ENCODE measurements around the gene ERLEC1.
"Not testable (repeated sequence)": the region's sequence is repeated elsewhere in the genome, so short reads cannot be mapped to it uniquely, and the experiment has no call there.

ERLEC1 gene

GRCh38 chr2:53826587-53827397 is 39.9 kb downstream of the ERLEC1 start:
- DNase-seq (ENCODE audit: low read depth in 1 of 2, low spot score in 1 of 2), result no peak
- in situ Hi-C loops (cut with HindIII; ENCODE audit: low pct_unique_long_range_greater_than_20kb, low sequenced_read_pairs), result no loop called here
- TF ChIP-seq JUND (IDR thresholded peaks at IDR 0.05; ENCODE audit: low read depth), result no peak

- in situ Hi-C loops (cut with HindIII; ENCODE audit: low pct_unique_long_range_greater_than_20kb, low sequenced_read_pairs), result no loop called here
- DNase-seq (ENCODE audit: low read depth in 1 of 2, low spot score in 1 of 2), result no peak
- no peak for TF ChIP-seq JUND (IDR thresholded peaks at IDR 0.05; ENCODE audit: low read depth)
These were observed 40.7 kb downstream of the ERLEC1 start for GRCh38 chr2:53827398-53828175.

GRCh38 chr2:53828331-53828730 is 41.5 kb downstream of the ERLEC1 start:
- in situ Hi-C loops (cut with HindIII; ENCODE audit: low pct_unique_long_range_greater_than_20kb, low sequenced_read_pairs), result no loop called here
- TF ChIP-seq JUND (IDR thresholded peaks at IDR 0.05; ENCODE audit: low read depth), result no peak
- no peak for DNase-seq (ENCODE audit: low read depth in 1 of 2, low spot score in 1 of 2)

DNA sequence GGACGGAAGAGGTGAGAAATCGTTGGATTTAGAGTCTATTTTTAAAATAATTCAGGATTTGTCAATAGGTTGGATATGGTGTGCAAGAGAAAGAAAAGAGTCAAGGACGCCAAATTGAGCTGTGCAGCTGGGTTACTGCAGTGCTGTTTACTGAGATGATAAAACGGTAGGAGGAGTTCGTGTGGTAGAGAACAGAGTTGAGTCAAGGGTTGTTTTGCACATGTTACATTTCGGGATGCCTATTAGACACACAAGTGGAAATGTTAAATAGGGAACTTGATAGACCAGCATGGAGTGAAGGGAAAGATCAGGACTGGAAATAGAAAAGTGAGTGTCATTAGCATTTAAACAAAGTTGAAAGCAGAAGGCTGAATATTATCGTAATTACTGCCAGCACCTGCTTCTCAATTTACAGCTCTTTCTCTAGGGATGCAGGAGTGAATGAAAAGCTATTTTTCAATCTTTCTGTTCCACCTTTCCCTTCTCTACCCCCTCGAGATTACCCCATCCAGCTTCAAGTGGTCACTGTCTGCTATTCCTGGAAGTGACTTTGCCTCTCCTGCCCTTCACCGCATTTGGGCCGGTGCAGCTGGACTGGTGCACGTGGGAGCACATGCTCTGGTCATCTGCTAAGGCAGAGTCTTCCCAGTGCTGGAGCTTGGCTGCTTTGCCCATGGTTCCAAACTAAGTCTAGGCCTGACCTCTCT is 42.6 kb downstream of the ERLEC1 start:
- TF ChIP-seq JUND (IDR thresholded peaks at IDR 0.05; ENCODE audit: low read depth), result no peak
- in situ Hi-C loops (cut with HindIII; ENCODE audit: low pct_unique_long_range_greater_than_20kb, low sequenced_read_pairs), result no loop called here
- no peak for DNase-seq (ENCODE audit: low read depth in 1 of 2, low spot score in 1 of 2)

DNA sequence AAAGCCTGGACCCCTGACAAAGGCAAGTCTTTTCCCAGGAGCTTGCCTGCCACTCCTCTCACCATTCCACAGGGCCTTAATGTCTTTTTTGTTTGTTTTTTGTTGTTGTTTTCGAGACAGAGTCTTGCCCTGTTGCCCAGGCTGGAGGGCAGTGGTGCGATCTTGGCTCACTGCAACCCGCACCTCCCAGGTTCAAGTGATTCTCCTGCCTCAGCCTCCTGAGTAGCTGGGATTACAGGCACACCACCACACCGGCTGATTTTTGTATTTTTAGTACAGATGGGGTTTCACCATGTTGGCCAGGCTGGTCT is 43.1 kb downstream of the ERLEC1 start:
- DNase-seq (ENCODE audit: low read depth in 1 of 2, low spot score in 1 of 2); in situ Hi-C loops (cut with HindIII; ENCODE audit: low pct_unique_long_range_greater_than_20kb, low sequenced_read_pairs): not testable (repeated sequence)

DNA sequence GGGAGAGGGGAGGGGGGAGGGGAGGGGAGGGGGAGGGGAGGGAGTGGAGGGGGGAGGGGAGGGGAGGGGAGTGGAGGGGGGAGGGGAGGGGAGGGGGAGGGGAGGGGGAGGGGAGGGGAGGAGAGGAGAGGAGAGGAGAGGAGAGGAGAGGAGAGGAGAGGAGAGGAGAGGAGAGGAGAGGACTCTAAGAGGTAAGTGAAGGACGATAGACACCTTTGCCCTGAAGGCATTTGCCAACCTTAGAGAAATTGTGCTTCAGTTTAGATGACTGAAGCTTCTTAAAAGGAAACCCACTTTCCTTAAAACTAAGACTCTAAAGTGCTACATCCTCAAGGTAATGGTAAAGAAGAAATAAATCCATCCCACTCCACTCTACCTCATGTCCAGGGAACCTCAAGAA is 53.7 kb downstream of the ERLEC1 start:
- no peak for TF ChIP-seq JUND (IDR thresholded peaks at IDR 0.05; ENCODE audit: low read depth)
- in situ Hi-C loops (cut with HindIII; ENCODE audit: low pct_unique_long_range_greater_than_20kb, low sequenced_read_pairs), result no loop called here
- DNase-seq (ENCODE audit: low read depth in 1 of 2, low spot score in 1 of 2), result no peak

GRCh38 chr2:53841651-53842050 is 54.8 kb downstream of the ERLEC1 start:
- DNase-seq (ENCODE audit: low read depth in 1 of 2, low spot score in 1 of 2); in situ Hi-C loops (cut with HindIII; ENCODE audit: low pct_unique_long_range_greater_than_20kb, low sequenced_read_pairs): not testable (repeated sequence)

- no peak for TF ChIP-seq JUND (IDR thresholded peaks at IDR 0.05; ENCODE audit: low read depth)
- in situ Hi-C loops (cut with HindIII; ENCODE audit: low pct_unique_long_range_greater_than_20kb, low sequenced_read_pairs), result no loop called here
- DNase-seq (ENCODE audit: low read depth in 1 of 2, low spot score in 1 of 2), result no peak
These were observed 56.0 kb downstream of the ERLEC1 start for GRCh38 chr2:53842891-53843290.

GRCh38 chr2:53843595-53843994 is 56.8 kb downstream of the ERLEC1 start:
- in situ Hi-C loops (cut with HindIII; ENCODE audit: low pct_unique_long_range_greater_than_20kb, low sequenced_read_pairs), result no loop called here
- TF ChIP-seq JUND (IDR thresholded peaks at IDR 0.05; ENCODE audit: low read depth), result no peak
- DNase-seq (ENCODE audit: low read depth in 1 of 2, low spot score in 1 of 2), result no peak

DNA sequence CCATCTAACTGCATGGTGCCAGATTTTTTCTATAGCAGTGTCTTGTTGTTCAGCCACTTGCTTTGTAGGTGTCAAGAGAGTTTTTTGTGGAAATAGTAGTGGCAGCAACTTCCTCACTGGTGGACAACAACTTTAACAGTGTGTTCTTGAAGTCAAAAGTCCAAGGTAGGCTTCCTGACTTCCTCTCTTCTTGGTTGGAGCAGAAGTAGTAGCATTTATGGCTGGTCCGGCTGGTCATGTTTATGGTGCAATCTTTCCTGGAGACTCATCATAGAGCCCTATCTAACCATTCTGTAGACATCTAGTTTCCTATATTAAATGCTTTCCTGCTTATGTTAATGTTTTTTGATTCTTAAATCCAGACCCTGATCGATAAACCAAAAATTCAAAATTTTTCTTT is 61.2 kb downstream of the ERLEC1 start:
- DNase-seq (ENCODE audit: low read depth in 1 of 2, low spot score in 1 of 2), result no peak
- in situ Hi-C loops (cut with HindIII; ENCODE audit: low pct_unique_long_range_greater_than_20kb, low sequenced_read_pairs), result no loop called here
- no peak for TF ChIP-seq JUND (IDR thresholded peaks at IDR 0.05; ENCODE audit: low read depth)

GRCh38 chr2:53851052-53851757 is 64.4 kb downstream of the ERLEC1 start:
- DNase-seq (ENCODE audit: low read depth in 1 of 2, low spot score in 1 of 2); in situ Hi-C loops (cut with HindIII; ENCODE audit: low pct_unique_long_range_greater_than_20kb, low sequenced_read_pairs): not testable (repeated sequence)

DNA sequence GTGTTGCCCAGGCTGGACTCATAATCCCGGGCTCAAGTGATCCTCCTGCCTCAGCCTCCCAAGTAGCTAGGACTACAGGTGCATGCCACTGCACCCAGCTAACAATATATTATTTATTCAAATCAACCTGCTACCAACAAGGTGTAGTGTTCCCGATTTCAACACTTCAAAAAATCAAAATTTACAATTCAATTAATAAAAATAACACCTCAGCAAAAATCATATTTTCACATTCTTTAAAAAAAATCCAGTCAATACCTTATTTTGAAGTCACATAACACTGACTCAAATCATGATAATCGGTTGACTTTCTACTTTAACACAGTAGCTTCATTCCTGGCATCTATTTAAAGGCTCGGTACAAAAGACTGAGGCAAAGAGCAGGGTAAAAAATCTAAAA is 65.7 kb downstream of the ERLEC1 start:
- in situ Hi-C loops (cut with HindIII; ENCODE audit: low pct_unique_long_range_greater_than_20kb, low sequenced_read_pairs), result no loop called here
- TF ChIP-seq JUND (IDR thresholded peaks at IDR 0.05; ENCODE audit: low read depth), result no peak
- no peak for DNase-seq (ENCODE audit: low read depth in 1 of 2, low spot score in 1 of 2)

Data from T47D (cell line).